Measurements from ENCODE around the gene C11orf52.
A peak's percentile ranks its signal among the peaks of the same experiment; 100 is the strongest.
"Not testable (repeated sequence)": the region's sequence is repeated elsewhere in the genome, so short reads cannot be mapped to it uniquely, and the experiment has no call there.

C11orf52 gene

GRCh38 chr11:111930472-111930871 lies 11.8 kb downstream of the C11orf52 start:
- Histone ChIP-seq H3K27ac (ENCODE audit: low read depth, low read length) (no peak overlapping the region), H3K36me3 (ENCODE audit: control insufficient read depth, insufficient read depth, low read length) (no peaks in the 10 kb centered on the region)

GRCh38 chr11:111932611-111932950 lies 13.9 kb downstream of the C11orf52 start:
- Histone ChIP-seq H3K4me1 (ENCODE audit: control insufficient read depth, insufficient read depth, low read length) (peaks cover 13% of the 10 kb centered on the region), H3K9me3 (ENCODE audit: control insufficient read depth, insufficient read depth, low read depth, low read length) (no peaks in the 10 kb centered on the region), H3K4me3 (ENCODE audit: low read depth, low read length) (no peak overlapping the region), H3K27ac (ENCODE audit: low read depth, low read length) (no peak overlapping the region), H3K9ac (ENCODE audit: low read length) (no peak overlapping the region), H3K27me3 (ENCODE audit: control insufficient read depth, insufficient read depth, low read length) (no peaks in the 10 kb centered on the region), H3K36me3 (ENCODE audit: control insufficient read depth, insufficient read depth, low read length) (no peaks in the 10 kb centered on the region)

More at GRCh38 chr11:111930472-111930871, 11.8 kb downstream of the C11orf52 start:
- Histone ChIP-seq H3K27me3 (ENCODE audit: control insufficient read depth, insufficient read depth, low read length) (no peaks in the 10 kb centered on the region), H3K9ac (ENCODE audit: low read length) (no peak overlapping the region), H3K4me1 (ENCODE audit: control insufficient read depth, insufficient read depth, low read length) (peaks cover 14% of the 10 kb centered on the region), H3K4me3 (ENCODE audit: low read depth, low read length) (no peak overlapping the region), H3K9me3 (ENCODE audit: control insufficient read depth, insufficient read depth, low read depth, low read length) (no peaks in the 10 kb centered on the region)

- not testable (repeated sequence) for H3K27me3 ChIP-seq (ENCODE audit: control insufficient read depth, insufficient read depth, low read length); H3K9ac ChIP-seq (ENCODE audit: low read length)
- peaks cover 19% of the 10 kb centered on the region for H3K4me1 ChIP-seq (ENCODE audit: control insufficient read depth, insufficient read depth, low read length)
These were observed 14.5 kb downstream of the C11orf52 start for GRCh38 chr11:111933176-111933575.

GRCh38 chr11:111933872-111934271 lies 15.2 kb downstream of the C11orf52 start:
- Histone ChIP-seq H3K27ac (ENCODE audit: low read depth, low read length) (no peak overlapping the region), H3K4me1 (ENCODE audit: control insufficient read depth, insufficient read depth, low read length) (peaks cover 26% of the 10 kb centered on the region), H3K9me3 (ENCODE audit: control insufficient read depth, insufficient read depth, low read depth, low read length) (no peaks in the 10 kb centered on the region), H3K9ac (ENCODE audit: low read length) (no peak overlapping the region), H3K4me3 (ENCODE audit: low read depth, low read length) (no peak overlapping the region), H3K36me3 (ENCODE audit: control insufficient read depth, insufficient read depth, low read length) (no peaks in the 10 kb centered on the region), H3K27me3 (ENCODE audit: control insufficient read depth, insufficient read depth, low read length) (no peaks in the 10 kb centered on the region)

More at GRCh38 chr11:111933176-111933575, 14.5 kb downstream of the C11orf52 start:
- H3K4me3 ChIP-seq (ENCODE audit: low read depth, low read length); H3K27ac ChIP-seq (ENCODE audit: low read depth, low read length); H3K9me3 ChIP-seq (ENCODE audit: control insufficient read depth, insufficient read depth, low read depth, low read length); H3K36me3 ChIP-seq (ENCODE audit: control insufficient read depth, insufficient read depth, low read length): not testable (repeated sequence)

GRCh38 chr11:111934306-111934705 lies 15.6 kb downstream of the C11orf52 start:
- Histone ChIP-seq H3K27me3 (ENCODE audit: control insufficient read depth, insufficient read depth, low read length) (no peaks in the 10 kb centered on the region), H3K27ac (ENCODE audit: low read depth, low read length) (no peak overlapping the region), H3K9me3 (ENCODE audit: control insufficient read depth, insufficient read depth, low read depth, low read length) (no peaks in the 10 kb centered on the region), H3K4me1 (ENCODE audit: control insufficient read depth, insufficient read depth, low read length) (peaks cover 30% of the 10 kb centered on the region), H3K36me3 (ENCODE audit: control insufficient read depth, insufficient read depth, low read length) (no peaks in the 10 kb centered on the region), H3K9ac (ENCODE audit: low read length) (no peak overlapping the region), H3K4me3 (ENCODE audit: low read depth, low read length) (no peak overlapping the region)

GRCh38 chr11:111935317-111936039 lies 16.8 kb downstream of the C11orf52 start:
- H3K9ac ChIP-seq (ENCODE audit: low read length) = no peak overlapping the region
- H3K27ac ChIP-seq (ENCODE audit: low read depth, low read length) = no peak overlapping the region

GRCh38 chr11:111936040-111936540 lies 17.4 kb downstream of the C11orf52 start:
- Histone ChIP-seq H3K27me3 (ENCODE audit: control insufficient read depth, insufficient read depth, low read length) (no peaks in the 10 kb centered on the region), H3K36me3 (ENCODE audit: control insufficient read depth, insufficient read depth, low read length) (no peaks in the 10 kb centered on the region), H3K4me1 (ENCODE audit: control insufficient read depth, insufficient read depth, low read length) (peaks cover 30% of the 10 kb centered on the region), H3K9ac (ENCODE audit: low read length) (no peak overlapping the region), H3K4me3 (ENCODE audit: low read depth, low read length) (peak overlapping the region; percentile 84), H3K27ac (ENCODE audit: low read depth, low read length) (no peak overlapping the region), H3K9me3 (ENCODE audit: control insufficient read depth, insufficient read depth, low read depth, low read length) (no peaks in the 10 kb centered on the region)

More at GRCh38 chr11:111935317-111936039, 16.8 kb downstream of the C11orf52 start:
- Histone ChIP-seq H3K4me1 (ENCODE audit: control insufficient read depth, insufficient read depth, low read length) (peaks cover 30% of the 10 kb centered on the region), H3K9me3 (ENCODE audit: control insufficient read depth, insufficient read depth, low read depth, low read length) (no peaks in the 10 kb centered on the region), H3K36me3 (ENCODE audit: control insufficient read depth, insufficient read depth, low read length) (no peaks in the 10 kb centered on the region), H3K27me3 (ENCODE audit: control insufficient read depth, insufficient read depth, low read length) (no peaks in the 10 kb centered on the region), H3K4me3 (ENCODE audit: low read depth, low read length) (no peak overlapping the region)

- Histone ChIP-seq H3K9ac (ENCODE audit: low read length) (peak overlapping the region; percentile 77), H3K4me3 (ENCODE audit: low read depth, low read length) (peak overlapping the region; percentile 84)
These were observed 18.7 kb downstream of the C11orf52 start for GRCh38 chr11:111937461-111937769.

GRCh38 chr11:111937844-111938243 lies 19.1 kb downstream of the C11orf52 start:
- H3K36me3 ChIP-seq (ENCODE audit: control insufficient read depth, insufficient read depth, low read length) = no peaks in the 10 kb centered on the region
- no peak overlapping the region for H3K27ac ChIP-seq (ENCODE audit: low read depth, low read length)
- no peaks in the 10 kb centered on the region for H3K27me3 ChIP-seq (ENCODE audit: control insufficient read depth, insufficient read depth, low read length)
- H3K9me3 ChIP-seq (ENCODE audit: control insufficient read depth, insufficient read depth, low read depth, low read length) = no peaks in the 10 kb centered on the region
- peak overlapping the region; percentile 77 for H3K9ac ChIP-seq (ENCODE audit: low read length)
- H3K4me3 ChIP-seq (ENCODE audit: low read depth, low read length) = peak overlapping the region; percentile 84
- H3K4me1 ChIP-seq (ENCODE audit: control insufficient read depth, insufficient read depth, low read length) = peaks cover 30% of the 10 kb centered on the region

More at GRCh38 chr11:111937461-111937769, 18.7 kb downstream of the C11orf52 start:
- Histone ChIP-seq H3K36me3 (ENCODE audit: control insufficient read depth, insufficient read depth, low read length) (no peaks in the 10 kb centered on the region), H3K9me3 (ENCODE audit: control insufficient read depth, insufficient read depth, low read depth, low read length) (no peaks in the 10 kb centered on the region), H3K4me1 (ENCODE audit: control insufficient read depth, insufficient read depth, low read length) (peaks cover 30% of the 10 kb centered on the region), H3K27me3 (ENCODE audit: control insufficient read depth, insufficient read depth, low read length) (no peaks in the 10 kb centered on the region), H3K27ac (ENCODE audit: low read depth, low read length) (no peak overlapping the region)

- no peaks in the 10 kb centered on the region for H3K36me3 ChIP-seq (ENCODE audit: control insufficient read depth, insufficient read depth, low read length)
- no peaks in the 10 kb centered on the region for H3K27me3 ChIP-seq (ENCODE audit: control insufficient read depth, insufficient read depth, low read length)
- no peak overlapping the region for H3K27ac ChIP-seq (ENCODE audit: low read depth, low read length)
- H3K9ac ChIP-seq (ENCODE audit: low read length) = no peak overlapping the region
- H3K4me1 ChIP-seq (ENCODE audit: control insufficient read depth, insufficient read depth, low read length) = peaks cover 31% of the 10 kb centered on the region
- H3K4me3 ChIP-seq (ENCODE audit: low read depth, low read length) = peak overlapping the region; percentile 84; the same call in 1 of the 2 replicates
- H3K9me3 ChIP-seq (ENCODE audit: control insufficient read depth, insufficient read depth, low read depth, low read length) = no peaks in the 10 kb centered on the region
These were observed 20.0 kb downstream of the C11orf52 start for GRCh38 chr11:111938687-111939160.

- Histone ChIP-seq H3K4me3 (ENCODE audit: low read depth, low read length) (no peak overlapping the region), H3K27me3 (ENCODE audit: control insufficient read depth, insufficient read depth, low read length) (no peaks in the 10 kb centered on the region), H3K27ac (ENCODE audit: low read depth, low read length) (no peak overlapping the region), H3K4me1 (ENCODE audit: control insufficient read depth, insufficient read depth, low read length) (peaks cover 31% of the 10 kb centered on the region), H3K9me3 (ENCODE audit: control insufficient read depth, insufficient read depth, low read depth, low read length) (no peaks in the 10 kb centered on the region), H3K36me3 (ENCODE audit: control insufficient read depth, insufficient read depth, low read length) (no peaks in the 10 kb centered on the region), H3K9ac (ENCODE audit: low read length) (no peak overlapping the region)
These were observed 21.3 kb downstream of the C11orf52 start for GRCh38 chr11:111939836-111940604.

Data from HUES6 (cell line).